Gastrocnemius medialis (tissue), 4 donors: ENCODE results near the gene MAML2. TPM values are rescaled to one million over a fixed set of nuclear protein-coding genes. Genes with fewer than 3 reads are reported as not detected.

Experiments
- ATAC-seq, 2 donors: fragments of 150-250 bp; one replicate each; pipeline ENCODE4 v1.9.1; 2016
- DNase-seq, 2 donors: peaks; one replicate each; pipeline ENCODE4 v3.0.0-alpha.2; 2019
- H3K27ac ChIP-seq, 4 donors: fragments of 200-600 bp; sonication (generic); 1 replicate in 1 of 4; 2 replicates in 3 of 4; pipeline ENCODE4 v1.5.1; 2016 to 2018; ENCODE audit warnings: mild to moderate bottlenecking in 2 of 4, moderate library complexity in 1 of 4
- H3K27me3 ChIP-seq, 3 donors: fragments of 200-600 bp; sonication (generic) in 2 of 3; 1 replicate in 1 of 3; 2 replicates in 2 of 3; pipeline versions ENCODE4 v1.5.1 to v1.6.0; 2016 to 2019; ENCODE audit warnings: mild to moderate bottlenecking in 1 of 3, moderate library complexity in 1 of 3
- H3K36me3 ChIP-seq, 2 donors: fragments of 200-600 bp; sonication (generic) in 1 of 2; one replicate each; pipeline ENCODE4 v1.5.1; 2017 to 2018
- H3K4me1 ChIP-seq, 2 donors: fragments of 200-600 bp; sonication (generic) in 1 of 2; one replicate each; pipeline ENCODE4 v1.5.1; 2016 to 2017; ENCODE audit warnings: mild to moderate bottlenecking in 2 of 2
- H3K4me3 ChIP-seq, 4 donors: fragments of 200-600 bp; sonication (generic) in 3 of 4; 1 replicate in 1 of 4; 2 replicates in 3 of 4; pipeline ENCODE4 v1.5.1; 2016 to 2019; ENCODE audit warnings: mild to moderate bottlenecking in 2 of 4
- H3K9me3 ChIP-seq, 3 donors: fragments of 200-600 bp; sonication (generic) in 2 of 3; 1 replicate in 1 of 3; 2 replicates in 2 of 3; pipeline ENCODE4 v1.5.1; 2016 to 2019
- POLR2A ChIP-seq, 2 donors: fragments of 450-650 bp; IDR thresholded peaks; one replicate each; pipeline ENCODE4 v1.6.1; 2017; ENCODE audit warnings: antibody characterized with exemption in 2 of 2, mild to moderate bottlenecking in 2 of 2, moderate library complexity in 2 of 2
- in situ Hi-C, 4 donors: fragments of 200-750 bp; cut with MboI; loops; one replicate each; pipeline versions ENCODE4 v1.15.0 to v1.8.0; 2017; ENCODE audit warnings: low sequenced_read_pairs in 4 of 4
- intact Hi-C: fragments of 100-400 bp; cut with DNase I; formaldehyde crosslinking; loops from one replicate; pipeline ENCODE4 v1.15.1; 2023; ENCODE audit warnings: low total_unique reads
- total RNA-seq, 4 donors: library from RNA; depleted of rRNA; stranded (reverse); fragments of >200 nt; gene quantifications; one replicate each; pipeline versions ENCODE4 v1.1.0 to v1.2.3, GENCODE V29; 2016
- TF ChIP-seq, protein P1 (sequence below), 5 experiments: fragments of 450-650 bp in 3 of 5; fragments of 200-600 bp in 2 of 5; sonication (generic) in 2 of 5; IDR thresholded peaks in 4 of 5; conservative IDR thresholded peaks in 1 of 5; 1 replicate in 4 of 5; 2 replicates in 1 of 5; pipeline ENCODE4 v1.5.1; 2016 to 2019; ENCODE audit warnings: antibody characterized with exemption in 5 of 5, mild to moderate bottlenecking in 3 of 5, moderate library complexity in 3 of 5

MAML2 gene
- total RNA-seq, 4 donors from 2014 or later, result 4.1 to 6.3 (median 4.8) TPM

DNA sequence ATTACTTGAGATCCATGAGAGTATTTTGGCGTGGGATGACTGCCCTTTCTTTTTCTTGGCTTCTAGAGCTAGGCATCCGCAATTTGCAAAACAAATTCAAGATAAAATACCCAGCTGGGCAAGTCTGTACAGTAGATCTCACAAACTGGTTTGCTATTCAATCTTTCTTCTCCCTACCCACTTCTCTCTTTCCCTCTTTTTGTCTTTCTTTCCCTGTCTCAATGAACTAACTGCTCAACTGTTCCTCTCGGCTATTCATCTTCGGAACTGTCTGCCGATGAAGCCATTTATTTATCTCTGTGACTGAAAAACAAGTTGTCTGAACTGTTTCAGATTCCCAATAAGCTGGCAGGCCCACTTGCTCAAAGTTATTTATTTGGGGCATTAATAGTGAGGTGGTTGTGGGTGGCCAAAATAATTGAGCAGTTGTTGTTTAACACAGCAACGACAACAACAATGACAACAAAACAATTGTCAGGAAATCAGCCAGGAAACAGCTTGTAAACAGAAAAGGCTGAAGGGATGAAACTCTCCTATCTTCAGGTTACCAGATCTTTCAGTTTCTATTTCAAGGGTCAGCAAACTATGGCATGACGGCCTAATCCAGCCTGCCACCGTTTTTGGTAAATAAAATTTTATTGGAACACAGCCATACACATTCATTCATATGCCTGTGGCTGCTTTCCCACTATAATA, 343.1 kb downstream of the MAML2 start:
- intact Hi-C loops, result no loop called here
- ATAC-seq (no peak), DNase-seq (no peak)
- peaks cover 0 to 14% of the 10 kb centered on the region in 2 donors for H3K4me1 ChIP-seq
- peak overlapping the region; percentile 58 to 69 (median 67) for H3K27ac ChIP-seq
- no peaks in the 10 kb centered on the region for H3K27me3 ChIP-seq
- no peaks in the 10 kb centered on the region for H3K9me3 ChIP-seq
- in situ Hi-C loops, result no loop called here
- no peaks in the 10 kb centered on the region for H3K36me3 ChIP-seq
- peak overlapping the region in 3 of 4 donors; percentile 0 to 26 (median 8) for H3K4me3 ChIP-seq
- TF ChIP-seq, protein P1, sequence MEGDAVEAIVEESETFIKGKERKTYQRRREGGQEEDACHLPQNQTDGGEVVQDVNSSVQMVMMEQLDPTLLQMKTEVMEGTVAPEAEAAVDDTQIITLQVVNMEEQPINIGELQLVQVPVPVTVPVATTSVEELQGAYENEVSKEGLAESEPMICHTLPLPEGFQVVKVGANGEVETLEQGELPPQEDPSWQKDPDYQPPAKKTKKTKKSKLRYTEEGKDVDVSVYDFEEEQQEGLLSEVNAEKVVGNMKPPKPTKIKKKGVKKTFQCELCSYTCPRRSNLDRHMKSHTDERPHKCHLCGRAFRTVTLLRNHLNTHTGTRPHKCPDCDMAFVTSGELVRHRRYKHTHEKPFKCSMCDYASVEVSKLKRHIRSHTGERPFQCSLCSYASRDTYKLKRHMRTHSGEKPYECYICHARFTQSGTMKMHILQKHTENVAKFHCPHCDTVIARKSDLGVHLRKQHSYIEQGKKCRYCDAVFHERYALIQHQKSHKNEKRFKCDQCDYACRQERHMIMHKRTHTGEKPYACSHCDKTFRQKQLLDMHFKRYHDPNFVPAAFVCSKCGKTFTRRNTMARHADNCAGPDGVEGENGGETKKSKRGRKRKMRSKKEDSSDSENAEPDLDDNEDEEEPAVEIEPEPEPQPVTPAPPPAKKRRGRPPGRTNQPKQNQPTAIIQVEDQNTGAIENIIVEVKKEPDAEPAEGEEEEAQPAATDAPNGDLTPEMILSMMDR (IDR thresholded peaks at IDR 0.05 in 4 of 5, conservative IDR thresholded peaks at IDR 0.05 in 1 of 5), result no peak
- TF ChIP-seq POLR2A (IDR thresholded peaks at IDR 0.05), result no peak

DNA sequence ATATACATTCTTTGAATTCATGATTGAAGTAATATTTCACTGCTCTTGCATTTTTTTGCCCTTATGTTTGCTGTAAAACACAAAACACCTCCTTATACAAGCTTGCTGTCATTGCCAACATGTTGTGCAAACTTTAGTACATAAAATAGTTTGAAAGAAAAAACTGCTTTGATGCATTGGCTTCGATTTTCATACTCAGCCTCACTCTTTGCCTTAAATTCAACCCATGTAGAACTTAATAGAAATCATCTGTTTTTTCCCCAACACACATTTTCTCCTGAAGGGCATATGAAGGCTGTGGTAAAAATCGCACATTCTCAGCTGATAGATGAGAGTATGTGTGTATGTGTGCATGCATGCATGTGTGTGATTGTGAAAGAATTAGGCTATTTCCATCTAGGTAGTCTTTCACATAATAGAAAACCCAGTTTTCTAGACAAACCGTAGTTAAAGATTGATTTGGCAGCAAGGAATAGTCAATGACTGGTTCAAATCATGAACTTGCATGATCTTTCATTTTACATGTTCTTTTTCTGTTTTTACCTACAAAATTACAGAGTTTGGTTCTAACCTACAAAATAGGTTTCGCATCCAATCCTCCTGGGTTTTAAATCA, 346.3 kb downstream of the MAML2 start:
- Histone ChIP-seq H3K27ac (no peak overlapping the region), H3K27me3 (no peaks in the 10 kb centered on the region), H3K36me3 (no peaks in the 10 kb centered on the region), H3K9me3 (no peaks in the 10 kb centered on the region), H3K4me1 (peaks cover 0 to 14% of the 10 kb centered on the region in 2 donors), H3K4me3 (no peak overlapping the region)
- intact Hi-C loops (no loop called here), in situ Hi-C loops (no loop called here)
- no peak for TF ChIP-seq POLR2A (IDR thresholded peaks at IDR 0.05)
- TF ChIP-seq, protein P1 (IDR thresholded peaks at IDR 0.05 in 4 of 5, conservative IDR thresholded peaks at IDR 0.05 in 1 of 5), result no peak
- ATAC-seq, result no peak
- no peak for DNase-seq

DNA sequence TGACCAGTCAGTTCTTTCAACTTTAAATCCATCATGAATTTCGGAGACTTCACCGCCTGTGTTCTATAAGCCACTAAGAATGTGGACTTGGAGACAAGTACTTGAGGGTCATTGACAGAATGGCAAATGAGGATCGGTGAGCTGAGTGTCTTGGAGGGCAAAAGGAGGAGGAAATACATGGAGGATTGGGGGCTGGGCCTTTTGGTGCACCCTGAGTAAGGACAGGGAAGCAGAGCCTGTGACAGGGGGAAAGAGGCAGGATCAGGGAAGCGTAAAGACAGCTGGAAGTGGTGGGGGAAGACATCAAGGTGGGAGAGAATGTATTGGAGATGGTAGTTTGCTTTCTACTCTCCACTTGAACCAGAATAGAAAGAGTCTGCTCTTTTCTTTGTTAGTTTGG, 348.7 kb downstream of the MAML2 start:
- H3K4me1 ChIP-seq, result peaks cover 0 to 3% of the 10 kb centered on the region in 2 donors
- intact Hi-C loops (no loop called here), in situ Hi-C loops (no loop called here)
- no peaks in the 10 kb centered on the region for H3K9me3 ChIP-seq
- H3K4me3 ChIP-seq, result no peak overlapping the region
- ATAC-seq (no peak), DNase-seq (no peak)
- TF ChIP-seq POLR2A (IDR thresholded peaks at IDR 0.05), result no peak
- TF ChIP-seq, protein P1 (IDR thresholded peaks at IDR 0.05 in 4 of 5, conservative IDR thresholded peaks at IDR 0.05 in 1 of 5), result no peak
- no peaks in the 10 kb centered on the region for H3K36me3 ChIP-seq
- no peak overlapping the region for H3K27ac ChIP-seq
- no peaks in the 10 kb centered on the region for H3K27me3 ChIP-seq

DNA sequence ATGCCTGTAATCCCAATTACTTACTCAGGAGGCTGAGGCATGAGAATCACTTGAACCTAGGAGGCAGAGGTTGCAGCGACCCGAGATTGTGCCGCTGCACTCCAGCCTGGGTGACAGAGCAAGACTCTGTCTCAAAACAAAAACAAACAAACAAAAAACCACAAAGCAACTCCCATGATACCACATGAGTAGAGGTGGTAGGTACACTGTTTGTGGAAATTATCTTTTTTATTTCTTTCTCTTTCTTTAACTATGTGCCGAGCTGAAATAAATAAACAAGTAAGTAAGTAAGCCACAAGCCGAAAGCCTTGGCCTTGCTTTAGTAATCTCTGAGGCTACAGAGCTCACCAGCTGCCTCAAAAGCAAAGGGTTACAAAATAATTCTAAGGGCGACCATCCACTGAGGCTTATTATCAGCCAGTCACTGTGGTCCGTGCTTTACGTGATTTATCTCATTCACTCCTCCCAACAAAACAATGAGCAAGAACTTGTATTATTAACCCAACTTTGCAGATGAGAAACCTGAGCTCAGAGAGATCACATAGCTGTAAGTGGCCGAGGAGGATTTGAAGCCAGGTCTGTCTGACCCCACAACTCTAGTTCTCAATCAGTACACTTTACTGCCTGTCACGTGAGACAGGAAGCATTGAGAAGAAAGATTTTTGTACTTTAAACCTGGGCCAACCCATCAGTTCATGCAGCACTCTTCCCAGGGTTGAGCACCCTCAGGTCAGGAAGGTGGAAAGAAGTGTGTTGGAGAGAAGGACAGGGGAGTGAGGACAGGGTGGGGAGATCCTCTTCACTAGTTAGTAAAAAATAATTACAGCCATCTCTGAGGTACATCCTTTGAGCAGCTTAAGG, 349.3 kb downstream of the MAML2 start:
- H3K36me3 ChIP-seq, result no peaks in the 10 kb centered on the region
- H3K4me1 ChIP-seq, result no peaks in the 10 kb centered on the region
- H3K27me3 ChIP-seq, result no peaks in the 10 kb centered on the region
- H3K9me3 ChIP-seq, result no peaks in the 10 kb centered on the region
- in situ Hi-C loops (no loop called here), intact Hi-C loops (no loop called here)
- no peak for ATAC-seq
- no peak for TF ChIP-seq POLR2A (IDR thresholded peaks at IDR 0.05)
- TF ChIP-seq, protein P1 (IDR thresholded peaks at IDR 0.05 in 4 of 5, conservative IDR thresholded peaks at IDR 0.05 in 1 of 5), result no peak
- DNase-seq, result no peak
- H3K4me3 ChIP-seq, result no peak overlapping the region
- no peak overlapping the region for H3K27ac ChIP-seq
